Measurements from ENCODE around the gene SEMA4D.

- no peak for TF ChIP-seq POLR2A (IDR thresholded peaks at IDR 0.05)
- TF ChIP-seq CTCF (IDR thresholded peaks at IDR 0.05) = no peak
Observed at GRCh38 chr9:89514956-89515355, 17.0 kb upstream of the SEMA4D start.

Data from uterus (tissue), 2 donors.